NCI-H1417 (cell line): Measurements from ENCODE around the gene RAP2A.

Experiments
- DNase-seq, 3 experiments: peaks; one replicate each; lab custom pipeline; 2025; lab: John Stamatoyannopoulos, UW

RAP2A gene

DNA sequence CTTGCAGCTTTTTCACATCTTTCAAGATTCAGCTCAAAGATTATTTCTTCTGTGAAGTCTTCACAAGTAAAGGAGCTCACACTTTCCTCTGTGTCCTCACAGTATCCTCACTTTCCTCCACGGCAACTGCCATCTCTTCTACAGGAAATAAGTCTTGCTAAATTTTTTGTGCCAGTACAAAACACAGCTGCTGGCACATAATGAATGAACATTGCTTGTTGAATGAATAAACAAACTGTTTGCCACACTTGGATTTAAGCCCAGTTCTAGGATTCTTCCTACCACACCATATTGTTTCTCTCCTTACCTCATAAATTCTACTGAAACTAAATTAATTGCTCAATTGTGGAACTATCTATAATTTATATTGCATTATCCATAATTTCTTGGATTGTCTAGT, 59.5 kb downstream of the RAP2A start:
- DNase-seq = no peak

DNA sequence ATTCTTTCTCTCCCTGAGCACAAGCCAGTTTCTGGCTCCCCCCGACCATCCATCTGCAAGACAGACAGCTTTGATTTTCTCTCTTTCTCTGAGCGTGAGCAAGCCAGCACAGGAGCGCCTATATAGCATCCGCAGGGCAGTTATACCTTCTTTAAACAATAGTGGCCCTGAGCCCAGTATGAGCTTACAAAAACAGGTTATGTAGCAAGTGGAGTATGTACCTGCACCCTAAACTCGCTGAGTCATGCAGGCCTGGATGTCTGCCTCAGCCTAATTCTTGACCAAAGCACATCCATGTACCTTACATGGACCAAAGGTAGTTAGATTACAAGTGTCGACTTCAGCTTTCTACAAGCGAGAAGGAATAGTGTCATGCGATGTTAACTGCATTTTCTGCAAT, 61.7 kb downstream of the RAP2A start:
- no peak for DNase-seq

DNA sequence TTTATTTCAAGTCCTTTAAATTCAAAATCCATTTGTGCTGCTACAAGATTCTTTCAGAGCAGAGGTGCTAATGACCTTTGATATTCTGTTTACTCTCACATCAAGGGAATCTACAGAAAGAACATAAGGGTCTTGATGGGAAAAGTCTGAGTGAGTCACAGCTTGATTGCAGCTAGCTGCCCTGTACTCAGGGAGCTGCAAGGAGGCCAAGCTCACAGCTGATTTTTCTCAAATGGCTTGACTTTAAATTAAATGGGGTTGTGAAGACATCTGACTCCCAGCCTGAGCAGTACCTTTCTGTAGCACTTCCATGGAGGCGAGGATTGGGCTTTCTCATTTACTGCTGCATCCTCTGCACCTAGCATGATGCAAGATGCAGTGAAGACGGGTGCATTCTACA, 62.5 kb downstream of the RAP2A start:
- DNase-seq = no peak

DNA sequence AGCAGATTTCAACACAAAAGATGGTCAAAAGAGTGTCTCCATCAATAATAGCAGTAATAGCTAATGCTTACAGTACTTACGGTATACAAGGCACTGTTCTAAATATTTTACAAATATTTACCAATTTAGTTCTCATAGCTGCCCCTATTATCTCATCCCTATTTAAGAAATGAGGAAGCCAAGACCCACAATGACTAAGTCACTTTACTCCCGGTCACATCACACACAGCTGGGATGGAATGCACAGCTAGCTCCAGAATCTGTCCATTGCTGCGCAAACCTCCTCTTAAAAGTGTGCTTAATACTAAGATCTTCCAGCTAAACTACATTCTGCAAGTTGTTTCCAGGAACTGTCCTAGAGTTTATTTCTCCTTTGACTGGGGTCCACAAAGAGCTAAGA, 63.4 kb downstream of the RAP2A start:
- no peak for DNase-seq

DNA sequence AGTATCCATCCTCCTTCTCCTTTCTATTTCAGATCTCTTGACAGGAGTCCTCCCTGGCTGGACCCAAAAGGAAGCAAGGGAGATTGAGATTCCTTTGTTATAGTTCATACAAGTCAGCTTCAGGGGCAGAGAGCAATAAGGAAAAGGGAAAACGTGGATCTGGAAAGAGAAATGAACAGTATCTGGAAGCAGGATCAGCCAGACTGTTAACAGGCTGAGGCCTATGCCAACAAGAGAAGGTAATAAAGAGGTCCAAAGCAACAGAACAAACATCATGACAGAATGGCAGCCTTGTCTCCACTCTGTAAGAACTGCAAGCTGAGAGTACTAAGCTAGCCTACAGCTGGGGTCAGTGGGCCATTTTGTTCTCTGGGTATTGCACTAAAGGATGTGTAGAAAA, 64.5 kb downstream of the RAP2A start:
- no peak for DNase-seq

DNA sequence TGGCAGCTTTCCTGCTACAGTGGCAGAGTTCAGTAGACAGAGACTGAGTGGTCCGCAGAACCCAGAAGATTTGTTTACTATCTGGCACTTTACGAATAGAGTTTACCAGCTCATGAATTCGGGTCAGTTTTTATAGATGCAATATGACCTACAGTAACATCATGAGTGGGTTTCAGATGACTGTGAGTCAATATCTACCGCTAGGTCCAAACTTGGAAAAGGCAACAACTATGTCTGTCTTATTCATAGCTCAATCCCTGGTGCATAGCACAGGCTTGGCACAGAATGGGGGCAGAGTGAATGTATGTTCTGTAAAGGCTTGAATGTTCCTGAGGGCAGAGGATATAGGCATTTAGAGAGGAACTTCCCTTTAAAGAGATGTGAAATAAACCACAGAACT, 65.2 kb downstream of the RAP2A start:
- no peak for DNase-seq

DNA sequence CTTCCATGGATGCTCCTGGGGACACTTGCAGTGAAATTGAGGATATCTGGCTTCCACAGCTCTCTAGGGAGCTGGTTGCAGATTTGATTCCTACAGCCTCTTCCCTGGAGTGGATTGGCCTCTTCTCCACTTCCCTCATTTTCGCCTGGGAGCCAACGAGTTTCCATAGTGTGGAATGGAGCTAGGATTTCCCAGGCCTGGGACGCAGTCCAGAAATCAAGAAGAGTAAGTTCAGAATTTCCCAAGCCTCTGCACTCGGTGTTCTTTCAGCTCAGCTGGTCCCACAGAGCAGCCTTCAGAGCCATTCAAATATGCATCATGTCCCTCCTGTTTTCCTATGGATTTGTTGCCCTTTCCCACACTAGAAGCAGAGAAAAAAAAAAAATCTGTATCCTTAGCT, 68.2 kb downstream of the RAP2A start:
- DNase-seq = no peak

DNA sequence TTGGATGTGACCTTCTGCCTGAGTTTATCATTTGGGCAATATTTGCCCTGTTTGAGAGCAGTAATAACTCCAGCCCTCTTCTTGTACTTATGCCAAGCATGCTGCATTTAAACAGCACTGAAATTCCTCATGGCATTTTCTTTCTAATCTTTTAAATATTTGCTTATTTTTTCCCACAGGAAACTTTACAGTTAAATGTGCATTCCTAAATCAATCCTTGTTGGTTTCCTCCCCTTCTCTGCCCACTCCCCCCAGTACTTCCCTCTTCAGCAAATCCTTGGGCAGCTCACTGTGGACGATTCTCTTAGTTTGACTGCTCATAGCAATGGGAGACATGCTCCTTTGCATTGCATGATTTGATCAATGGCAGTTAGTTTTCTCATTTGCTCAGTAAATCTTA, 68.7 kb downstream of the RAP2A start:
- DNase-seq = no peak

DNA sequence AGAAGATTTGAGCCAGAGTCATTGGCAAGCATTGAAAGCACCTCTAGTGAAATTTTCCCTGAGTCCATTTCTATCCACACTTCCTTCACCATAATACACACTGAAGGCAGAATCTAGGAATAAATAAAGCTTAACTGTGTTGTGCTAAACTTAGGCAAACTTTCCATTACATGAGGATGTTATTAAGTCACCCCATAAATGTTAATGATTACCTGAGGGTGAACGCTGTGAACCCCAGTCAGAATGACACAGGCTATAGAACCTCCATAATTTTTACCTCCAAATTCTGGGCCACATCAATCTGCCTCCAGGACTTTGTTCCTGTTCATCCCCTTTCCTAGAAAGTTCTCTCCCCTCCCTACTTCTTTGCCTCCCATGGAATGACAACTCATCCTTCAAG, 71.0 kb downstream of the RAP2A start:
- no peak for DNase-seq

DNA sequence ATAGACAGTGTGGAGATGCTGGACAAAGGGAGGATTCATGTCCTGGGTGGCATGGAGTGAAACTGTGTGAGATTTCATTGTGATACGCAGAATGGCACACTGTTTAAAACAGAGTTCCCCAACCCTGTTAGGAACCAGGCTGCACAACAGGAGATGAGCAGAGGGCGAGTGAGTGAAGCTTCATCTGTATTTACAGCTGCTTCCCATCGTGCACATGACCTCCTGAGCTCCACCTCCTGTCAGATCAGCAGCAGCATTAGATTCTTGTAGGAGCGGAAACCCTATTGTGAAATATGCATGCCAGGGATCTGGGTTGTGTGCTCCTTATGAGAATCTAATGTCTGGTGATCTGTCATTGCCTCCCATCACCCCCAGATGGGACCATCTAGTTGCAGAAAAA, 72.5 kb downstream of the RAP2A start:
- DNase-seq = no peak

DNA sequence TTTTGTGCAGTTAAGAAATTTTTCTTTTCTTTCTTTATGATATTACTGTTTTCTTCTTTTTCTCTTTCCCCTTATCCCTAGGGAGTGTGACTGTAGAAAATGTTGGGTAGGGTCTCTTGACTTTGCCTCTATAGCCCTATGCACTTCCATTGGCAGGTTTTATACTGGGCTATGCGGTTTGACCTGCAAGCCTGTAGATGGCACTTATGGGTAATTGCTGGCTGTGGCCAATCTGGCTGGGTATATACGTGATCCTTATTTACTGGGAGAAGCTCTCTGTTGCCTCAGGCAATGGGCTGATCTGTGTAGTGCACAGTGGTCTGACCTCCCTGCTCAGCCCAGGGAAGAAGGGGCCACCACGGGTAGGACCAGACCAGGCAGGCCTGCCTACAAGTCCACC, 78.8 kb downstream of the RAP2A start:
- no peak for DNase-seq

DNA sequence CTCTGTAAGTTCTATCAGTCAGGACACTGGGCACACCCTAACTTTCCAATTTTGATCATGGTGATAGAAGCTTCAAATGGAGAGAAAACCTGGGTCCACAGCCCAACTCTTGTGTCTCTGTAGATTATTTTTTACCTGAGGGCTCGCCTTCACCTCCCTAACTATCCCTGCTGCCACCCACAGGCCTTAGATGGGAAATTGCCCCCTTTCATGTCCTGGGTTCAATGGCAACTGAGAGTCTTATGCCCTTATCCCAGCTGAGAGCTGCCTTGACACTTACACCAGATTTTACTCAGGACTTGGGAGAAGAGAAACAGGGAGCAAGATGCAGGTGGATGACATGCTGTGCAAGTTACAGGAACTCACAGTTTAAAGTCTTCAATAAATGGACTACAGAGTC, 81.7 kb downstream of the RAP2A start:
- no peak for DNase-seq

DNA sequence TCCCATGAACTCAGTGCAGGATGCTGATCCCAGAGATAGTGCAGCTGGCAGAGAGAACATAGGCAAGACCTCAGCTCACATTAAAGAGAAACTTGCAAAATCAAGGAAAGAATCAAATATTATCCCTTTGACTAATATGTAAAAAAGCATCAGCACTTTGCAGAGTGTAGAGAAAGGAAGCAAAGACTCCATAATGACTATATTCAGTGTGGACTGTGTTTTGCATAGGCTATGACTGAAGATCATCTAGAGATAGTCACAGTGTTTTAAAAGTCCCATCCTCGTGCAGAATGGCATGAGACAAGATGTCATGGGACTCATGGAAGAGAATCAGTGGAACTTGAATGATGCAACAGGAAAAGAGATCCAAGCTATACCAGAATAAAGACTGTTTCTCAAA, 84.0 kb downstream of the RAP2A start:
- no peak for DNase-seq
